Measurements from ENCODE around the gene QSER1.
"Not testable (repeated sequence)": the region's sequence is repeated elsewhere in the genome, so short reads cannot be mapped to it uniquely, and the experiment has no call there.

Gene QSER1

GRCh38 chr11:32892355-32893092, at the start of gene QSER1:
QSER1 (plus strand) TSS chr11:32892811; CDS start chr11:32893126, 315 bp downstream.
- DNase-seq (ENCODE audit: low read depth), result peak; percentile 63

GRCh38 chr11:32843544-32843943, 49.1 kb upstream of the QSER1 start:
- no peak for DNase-seq (ENCODE audit: low read depth)

GRCh38 chr11:32847511-32847910, 45.1 kb upstream of the QSER1 start:
- DNase-seq (ENCODE audit: low read depth), result no peak

- DNase-seq (ENCODE audit: low read depth), result no peak
Measured at GRCh38 chr11:32849761-32850160, 42.9 kb upstream of the QSER1 start.

GRCh38 chr11:32851251-32851650, 41.4 kb upstream of the QSER1 start:
- DNase-seq (ENCODE audit: low read depth), result no peak

GRCh38 chr11:32852207-32852606, 40.4 kb upstream of the QSER1 start:
- no peak for DNase-seq (ENCODE audit: low read depth)

- DNase-seq (ENCODE audit: low read depth), result no peak
Measured at GRCh38 chr11:32855601-32856000, 37.0 kb upstream of the QSER1 start.

GRCh38 chr11:32858731-32859130, 33.9 kb upstream of the QSER1 start:
- DNase-seq (ENCODE audit: low read depth), result no peak

GRCh38 chr11:32861850-32862577, 30.6 kb upstream of the QSER1 start:
- DNase-seq (ENCODE audit: low read depth), result no peak

GRCh38 chr11:32864555-32864954, 28.1 kb upstream of the QSER1 start:
- no peak for DNase-seq (ENCODE audit: low read depth)

- DNase-seq (ENCODE audit: low read depth), result not testable (repeated sequence)
Measured at GRCh38 chr11:32868752-32869151, 23.9 kb upstream of the QSER1 start.

GRCh38 chr11:32870676-32871075, 21.9 kb upstream of the QSER1 start:
- DNase-seq (ENCODE audit: low read depth), result peak; percentile 5

- DNase-seq (ENCODE audit: low read depth), result no peak
Measured at GRCh38 chr11:32874132-32874531, 18.5 kb upstream of the QSER1 start.

- no peak for DNase-seq (ENCODE audit: low read depth)
Measured at GRCh38 chr11:32881286-32881685, 11.3 kb upstream of the QSER1 start.

- DNase-seq (ENCODE audit: low read depth), result no peak
Measured at GRCh38 chr11:32883421-32883820, 9.2 kb upstream of the QSER1 start.

GRCh38 chr11:32884023-32884422, 8.6 kb upstream of the QSER1 start:
- no peak for DNase-seq (ENCODE audit: low read depth)

GRCh38 chr11:32884770-32885384, 7.7 kb upstream of the QSER1 start:
- no peak for DNase-seq (ENCODE audit: low read depth)

GRCh38 chr11:32885556-32885955, 7.1 kb upstream of the QSER1 start:
- no peak for DNase-seq (ENCODE audit: low read depth)

GRCh38 chr11:32886180-32886579, 6.4 kb upstream of the QSER1 start:
- no peak for DNase-seq (ENCODE audit: low read depth)

GRCh38 chr11:32887707-32888383, 4.8 kb upstream of the QSER1 start:
- DNase-seq (ENCODE audit: low read depth), result not testable (repeated sequence)

- DNase-seq (ENCODE audit: low read depth), result not testable (repeated sequence)
Measured at GRCh38 chr11:32888384-32888710, 4.3 kb upstream of the QSER1 start.

GRCh38 chr11:32888805-32889204, 3.8 kb upstream of the QSER1 start:
- DNase-seq (ENCODE audit: low read depth), result no peak
